ENCODE measurements around the gene FKBP6. TPM values are rescaled to one million over a fixed set of nuclear protein-coding genes. Genes with fewer than 3 reads are reported as not detected.
A peak's percentile ranks its signal among the peaks of the same experiment; 100 is the strongest.

Gene FKBP6
- total RNA-seq, 1 donor from 2014 or later, result not detected

DNA sequence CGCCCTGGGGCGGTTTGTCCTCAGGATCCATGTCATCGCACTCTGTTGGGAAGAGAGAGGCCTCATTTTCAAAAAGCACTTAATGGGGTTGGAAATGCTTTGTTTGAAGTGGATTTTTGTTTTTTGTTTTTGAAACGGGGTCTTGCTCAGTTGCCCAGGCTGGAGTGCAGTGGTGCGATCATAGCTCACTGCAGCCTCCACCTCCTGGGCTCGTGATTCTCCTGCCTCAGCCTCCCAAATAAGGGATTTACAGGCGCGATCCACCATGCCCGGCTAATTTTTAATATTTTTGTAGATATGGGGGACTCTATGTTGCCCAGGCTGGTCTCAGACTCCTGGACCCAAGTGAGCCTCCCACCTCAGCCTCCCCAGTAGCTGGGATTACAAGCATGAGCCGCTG, 735 bp downstream of the FKBP6 start:
- no peak for DNase-seq (ENCODE audit: extremely low spot score, unreplicated experiment)
- H3K27ac Mint-ChIP-seq, result no peak overlapping the region
- H3K9me3 Mint-ChIP-seq, result no peaks in the 10 kb centered on the region
- no peak for TF ChIP-seq CTCF (conservative IDR thresholded peaks at IDR 0.05)
- no peaks in the 10 kb centered on the region for H3K36me3 Mint-ChIP-seq
- H3K4me3 Mint-ChIP-seq, result no peak overlapping the region
- no peaks in the 10 kb centered on the region for H3K27me3 Mint-ChIP-seq
- peaks cover 30% of the 10 kb centered on the region for H3K4me1 Mint-ChIP-seq (ENCODE audit: unreplicated experiment)

DNA sequence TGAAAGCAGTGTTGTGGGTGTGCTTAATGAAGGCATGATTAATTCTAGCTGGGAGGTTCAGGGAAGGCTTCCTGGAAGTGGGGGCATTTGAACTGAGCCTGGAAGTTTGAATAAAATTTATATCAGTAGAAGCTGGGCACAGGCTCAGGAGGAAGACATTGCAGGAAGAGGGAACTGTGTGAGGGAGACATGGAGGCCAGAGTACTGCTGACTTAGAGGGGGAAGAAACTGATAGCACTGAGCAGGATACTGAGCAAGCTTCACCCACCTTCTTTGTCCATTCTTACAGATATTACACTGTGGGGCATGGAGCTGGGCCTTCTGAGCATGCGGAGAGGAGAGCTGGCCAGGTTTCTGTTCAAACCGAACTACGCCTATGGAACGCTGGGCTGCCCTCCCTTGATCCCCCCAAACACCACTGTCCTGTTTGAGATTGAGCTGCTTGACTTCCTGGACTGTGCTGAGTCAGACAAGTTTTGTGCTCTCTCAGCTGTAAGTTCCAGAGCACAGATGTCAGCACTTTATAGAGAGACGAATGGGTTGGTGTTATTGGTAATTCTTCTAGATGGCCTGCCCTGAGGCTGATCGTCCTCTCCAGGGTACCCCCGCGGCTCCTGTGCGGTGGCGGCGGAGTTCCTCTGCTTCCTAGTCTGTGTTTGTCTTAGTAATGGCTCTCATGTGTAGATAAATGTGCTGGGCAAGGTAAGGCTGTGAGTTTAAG, 2.1 kb downstream of the FKBP6 start:
- Mint-ChIP-seq H3K4me3 (peak overlapping the region; percentile 46), H3K36me3 (no peaks in the 10 kb centered on the region), H3K9me3 (no peaks in the 10 kb centered on the region), H3K4me1 (ENCODE audit: unreplicated experiment) (peaks cover 34% of the 10 kb centered on the region), H3K27me3 (no peaks in the 10 kb centered on the region), H3K27ac (peak overlapping the region; percentile 74)
- no peak for DNase-seq (ENCODE audit: extremely low spot score, unreplicated experiment)
- no peak for TF ChIP-seq CTCF (conservative IDR thresholded peaks at IDR 0.05)

DNA sequence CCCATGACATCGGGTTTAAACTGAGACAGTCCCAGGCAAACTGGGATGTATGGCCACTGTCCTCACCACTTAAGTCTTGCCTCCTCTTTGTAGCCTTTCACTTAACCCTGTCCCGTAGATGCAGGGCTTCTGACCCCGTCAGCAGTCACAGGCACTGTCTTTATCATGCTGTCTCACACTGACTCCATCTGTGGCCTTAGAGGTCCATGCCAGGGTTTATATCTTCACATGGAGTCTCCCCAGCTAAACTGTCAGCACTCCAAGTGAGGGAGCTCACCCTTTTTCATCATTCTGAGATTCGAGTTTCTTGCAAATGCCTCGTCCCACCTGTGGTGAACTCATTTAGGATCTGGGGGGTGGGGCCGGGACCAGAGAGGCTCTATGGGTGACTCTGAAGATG, 2.8 kb downstream of the FKBP6 start:
- Mint-ChIP-seq H3K9me3 (no peaks in the 10 kb centered on the region), H3K4me1 (ENCODE audit: unreplicated experiment) (peaks cover 34% of the 10 kb centered on the region), H3K36me3 (no peaks in the 10 kb centered on the region), H3K27ac (peak overlapping the region; percentile 74), H3K4me3 (no peak overlapping the region), H3K27me3 (no peaks in the 10 kb centered on the region)
- no peak for DNase-seq (ENCODE audit: extremely low spot score, unreplicated experiment)
- TF ChIP-seq CTCF (conservative IDR thresholded peaks at IDR 0.05), result no peak

DNA sequence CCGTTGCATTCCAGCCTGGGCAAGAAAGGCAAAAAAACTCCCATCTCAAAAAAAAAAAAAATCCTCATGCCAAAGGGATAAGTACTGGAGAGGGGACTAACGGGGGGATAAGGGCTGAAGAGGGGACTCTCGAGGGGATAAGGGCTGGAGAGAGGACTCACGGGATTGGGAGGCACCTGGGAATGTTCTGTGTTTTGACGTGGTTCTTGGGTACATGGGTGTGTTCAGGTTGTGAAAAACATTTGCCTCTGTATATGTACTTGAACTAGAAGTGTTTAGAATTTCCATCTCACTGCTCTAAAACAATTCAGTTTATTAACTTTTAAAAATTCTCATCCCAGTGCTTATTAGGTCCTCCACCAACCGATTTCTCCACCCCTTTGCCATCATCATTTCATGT, 4.5 kb downstream of the FKBP6 start:
- Mint-ChIP-seq H3K36me3 (no peaks in the 10 kb centered on the region), H3K27ac (peak overlapping the region; percentile 62)
- no peak for DNase-seq (ENCODE audit: extremely low spot score, unreplicated experiment)

GRCh38 chr7:73338321-73338720, 10.4 kb downstream of the FKBP6 start:
- H3K4me1 Mint-ChIP-seq (ENCODE audit: unreplicated experiment), result peaks cover 25% of the 10 kb centered on the region
- H3K27me3 Mint-ChIP-seq, result no peaks in the 10 kb centered on the region
- no peak for DNase-seq (ENCODE audit: extremely low spot score, unreplicated experiment)
- no peaks in the 10 kb centered on the region for H3K9me3 Mint-ChIP-seq
- no peaks in the 10 kb centered on the region for H3K36me3 Mint-ChIP-seq
- H3K4me3 Mint-ChIP-seq, result no peak overlapping the region
- H3K27ac Mint-ChIP-seq, result no peak overlapping the region
- TF ChIP-seq CTCF (conservative IDR thresholded peaks at IDR 0.05), result no peak

More for the DNA sequence above, 4.5 kb downstream of the FKBP6 start:
- H3K9me3 Mint-ChIP-seq, result no peaks in the 10 kb centered on the region
- no peaks in the 10 kb centered on the region for H3K27me3 Mint-ChIP-seq
- peaks cover 44% of the 10 kb centered on the region for H3K4me1 Mint-ChIP-seq (ENCODE audit: unreplicated experiment)
- no peak overlapping the region for H3K4me3 Mint-ChIP-seq
- TF ChIP-seq CTCF (conservative IDR thresholded peaks at IDR 0.05), result no peak
